ENCODE results near the gene ITGAE.

The ITGAE gene

DNA sequence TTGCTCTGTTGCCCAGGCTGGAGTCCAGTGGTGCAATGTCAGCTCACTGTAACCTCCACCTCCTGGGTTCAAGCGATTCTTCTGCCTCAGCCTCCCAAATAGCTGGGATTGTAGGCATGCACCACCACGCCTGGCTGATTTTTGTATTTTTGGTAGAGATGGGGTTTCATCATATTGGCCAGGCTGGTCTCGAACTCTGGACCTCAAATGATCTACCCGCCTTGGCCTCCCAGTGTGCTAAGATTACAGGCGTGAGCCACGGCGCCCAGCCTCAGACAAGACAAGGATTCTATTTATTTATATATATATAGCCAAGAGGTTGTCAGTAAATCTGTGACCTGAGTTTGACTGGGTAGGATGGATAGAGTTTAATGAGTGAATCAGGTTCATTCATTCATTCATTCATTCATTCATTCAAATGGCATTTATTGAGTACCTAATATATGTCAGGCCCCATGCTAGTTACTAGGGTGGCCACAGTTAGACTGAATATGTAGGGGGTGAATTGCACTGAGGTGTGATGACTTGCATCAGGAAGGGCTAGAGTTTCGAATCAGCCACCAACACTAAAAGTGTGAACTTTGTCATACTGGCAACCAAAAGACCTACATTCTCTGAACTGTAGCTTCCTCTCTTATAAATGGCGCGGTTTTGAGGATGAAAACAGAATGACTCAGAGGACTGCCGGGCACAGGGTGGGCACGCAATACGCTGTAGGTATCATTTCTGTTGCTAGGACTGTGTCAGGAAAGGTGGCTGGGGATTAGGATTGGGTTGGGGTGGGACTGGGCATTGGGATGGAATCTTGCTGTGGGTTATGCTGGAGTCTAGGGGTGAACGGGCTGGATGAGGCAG is 37.8 kb downstream of the ITGAE start:
- no peak for DNase-seq (ENCODE audit: low read depth)
- TF ChIP-seq CTCF (IDR thresholded peaks at IDR 0.05; ENCODE audit: control insufficient read depth, insufficient read depth, low read depth, low read length, missing control alignments), result no peak
- H3K4me3 ChIP-seq (ENCODE audit: control insufficient read depth, low read depth, low read length), result no peak overlapping the region

DNA sequence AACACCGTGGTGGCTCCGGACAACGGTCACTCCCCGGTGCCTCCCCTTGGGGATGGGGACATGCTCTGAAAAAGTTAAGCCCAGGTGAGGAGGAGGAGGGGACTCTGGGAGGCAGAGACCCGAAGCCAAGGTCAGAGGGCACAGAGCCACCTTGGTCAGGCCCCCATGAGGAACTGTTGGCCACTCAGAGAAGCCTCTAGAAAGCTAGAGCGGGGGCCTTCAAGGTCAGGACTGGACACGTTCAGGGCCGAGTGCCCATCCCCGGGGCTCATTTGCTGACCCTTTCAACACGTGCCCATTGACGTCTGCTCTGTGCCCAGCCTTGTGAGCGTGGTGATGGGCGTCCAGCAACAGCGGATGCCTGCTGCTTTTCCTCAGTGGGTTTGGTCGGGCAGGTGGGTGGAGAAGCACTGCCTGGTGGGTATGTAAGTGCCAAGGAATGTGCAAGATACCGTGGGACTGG is 39.0 kb downstream of the ITGAE start:
- no peak for TF ChIP-seq CTCF (IDR thresholded peaks at IDR 0.05; ENCODE audit: control insufficient read depth, insufficient read depth, low read depth, low read length, missing control alignments)
- DNase-seq (ENCODE audit: low read depth), result no peak
- H3K4me3 ChIP-seq (ENCODE audit: control insufficient read depth, low read depth, low read length), result no peak overlapping the region

- DNase-seq (ENCODE audit: low read depth), result no peak
- TF ChIP-seq CTCF (IDR thresholded peaks at IDR 0.05; ENCODE audit: control insufficient read depth, insufficient read depth, low read depth, low read length, missing control alignments), result no peak
Observed at GRCh38 chr17:3761036-3761917, 39.7 kb downstream of the ITGAE start.

DNA sequence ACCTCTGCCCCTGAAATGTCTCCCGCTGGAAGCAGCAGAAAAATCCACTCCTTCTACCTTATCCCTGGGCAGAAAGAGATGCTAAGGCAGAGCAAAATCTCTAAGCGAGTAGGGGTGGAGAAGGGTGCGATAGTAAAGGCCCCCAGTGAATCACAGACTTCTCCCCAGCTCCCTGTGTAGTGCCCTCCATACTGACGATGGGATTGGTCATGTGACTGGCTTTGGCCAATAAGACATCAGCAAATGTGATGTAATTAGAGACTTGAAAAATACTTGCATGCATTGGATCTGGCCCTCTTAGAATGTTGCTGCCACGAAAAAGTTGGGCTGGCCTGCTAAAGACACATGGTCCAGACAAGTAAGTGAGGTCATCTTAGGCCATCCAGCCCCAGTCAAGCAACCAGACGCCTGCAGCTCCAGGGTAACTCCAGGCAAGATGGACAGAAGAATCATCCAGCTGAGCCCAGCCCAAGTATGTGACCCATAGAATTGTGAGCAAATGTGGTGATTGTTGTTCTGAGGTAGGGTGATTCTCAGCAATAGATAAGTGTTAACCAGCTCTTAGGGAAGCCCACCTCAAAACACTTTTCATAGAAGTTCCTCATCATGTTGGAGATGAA is 41.3 kb downstream of the ITGAE start:
- no peak overlapping the region for H3K4me3 ChIP-seq (ENCODE audit: control insufficient read depth, low read depth, low read length)
- no peak for TF ChIP-seq CTCF (IDR thresholded peaks at IDR 0.05; ENCODE audit: control insufficient read depth, insufficient read depth, low read depth, low read length, missing control alignments)
- no peak for DNase-seq (ENCODE audit: low read depth)

More at GRCh38 chr17:3761036-3761917, 39.7 kb downstream of the ITGAE start:
- H3K4me3 ChIP-seq (ENCODE audit: control insufficient read depth, low read depth, low read length), result no peak overlapping the region

DNA sequence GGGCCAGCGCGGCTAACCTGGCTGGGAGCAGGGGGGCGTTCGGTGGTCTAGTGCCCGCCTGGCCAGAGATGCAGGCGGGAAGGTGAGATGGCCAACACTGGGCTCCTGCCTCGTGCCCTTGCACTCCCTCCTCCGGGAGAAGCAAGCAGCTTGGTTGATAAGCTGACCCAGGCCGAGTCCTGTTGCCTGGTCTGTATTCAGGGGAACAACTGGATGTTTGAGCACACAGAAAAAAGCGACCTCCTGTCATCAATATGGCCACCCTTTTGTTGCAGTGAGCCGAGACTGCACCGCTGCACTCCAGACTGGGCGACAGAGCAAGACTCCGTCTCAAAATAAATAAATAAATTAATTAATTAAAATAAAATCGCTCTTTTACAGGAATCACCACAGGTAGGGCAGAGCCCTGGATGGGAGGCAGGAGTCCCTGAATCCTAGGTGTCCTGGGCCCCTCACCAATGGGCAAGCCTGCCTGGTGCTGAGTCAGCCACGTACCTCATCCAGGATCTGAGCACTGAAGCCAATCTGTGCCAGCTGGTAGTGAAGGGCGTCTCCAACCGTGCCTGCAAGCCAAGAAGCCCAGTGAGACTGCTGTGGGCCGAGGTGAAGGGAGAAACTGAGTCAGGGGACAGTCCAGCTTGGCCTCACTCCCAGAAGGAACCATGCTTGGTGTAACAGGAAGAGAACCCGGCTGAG is 45.5 kb downstream of the ITGAE start:
- H3K4me3 ChIP-seq (ENCODE audit: control insufficient read depth, low read depth, low read length), result no peak overlapping the region
- DNase-seq (ENCODE audit: low read depth), result no peak

More for the DNA sequence above, 45.5 kb downstream of the ITGAE start:
- TF ChIP-seq CTCF (IDR thresholded peaks at IDR 0.05; ENCODE audit: control insufficient read depth, insufficient read depth, low read depth, low read length, missing control alignments), result no peak
